ENCODE measurements around the gene BAHD1.

- TF ChIP-seq CTCF (IDR thresholded peaks at IDR 0.05) = no peak
- no peak for TF ChIP-seq POLR2A (IDR thresholded peaks at IDR 0.05; ENCODE audit: low read depth)
- no peak for TF ChIP-seq EP300 (IDR thresholded peaks at IDR 0.05)
- no peak for TF ChIP-seq POLR2AphosphoS5 (IDR thresholded peaks at IDR 0.05)
Observed at GRCh38 chr15:40435710-40436089, 5.1 kb upstream of the BAHD1 start.
